Activated CD8-positive, alpha-beta T cell treated with anti-CD3 and anti-CD28 coated beads for 36 hours (primary cell): ENCODE measurements around the gene ANXA10. TPM values are rescaled to one million over a fixed set of nuclear protein-coding genes. Genes with fewer than 3 reads are reported as not detected.

Experiments used
- ATAC-seq: fragments of 200-7000 bp; cut with Tn5 transposase; one replicate; pipeline ENCODE4 v1.10.0; 2021; ENCODE audit warnings: mild to moderate bottlenecking, moderate library complexity
- CTCF ChIA-PET: fragments of 350-600 bp; sonication (Branson Sonifier 250); formaldehyde crosslinking; loops from one replicate; lab custom pipeline; 2021; ENCODE audit warnings: antibody characterized with exemption; lab: Charles Lee
- POLR2A ChIA-PET: fragments of 350-600 bp; sonication (Branson Sonifier 250); formaldehyde crosslinking; loops from one replicate; lab custom pipeline; 2021; ENCODE audit warnings: antibody characterized with exemption; lab: Charles Lee
- DNase-seq: peaks from one replicate; pipeline ENCODE4 v3.0.0-alpha.2; 2020
- H3K27ac Mint-ChIP-seq: one replicate; pipeline ENCODE4 v1.8.0; 2021; ENCODE audit warnings: mild to moderate bottlenecking, mixed read lengths
- H3K27me3 Mint-ChIP-seq: one replicate; pipeline ENCODE4 v1.8.0; 2021; ENCODE audit warnings: mixed read lengths
- H3K36me3 Mint-ChIP-seq: one replicate; pipeline ENCODE4 v1.8.0; 2021; ENCODE audit warnings: low read depth, mixed read lengths
- H3K4me1 Mint-ChIP-seq: one replicate; pipeline ENCODE4 v1.8.0; 2021; ENCODE audit warnings: low read depth, mixed read lengths
- H3K4me3 Mint-ChIP-seq: one replicate; pipeline ENCODE4 v1.8.0; 2021; ENCODE audit warnings: mild to moderate bottlenecking, moderate library complexity, mixed read lengths
- H3K9me3 Mint-ChIP-seq: one replicate; pipeline ENCODE4 v1.8.0; 2021; ENCODE audit warnings: mixed read lengths
- CTCF ChIP-seq: fragments of 200-600 bp; IDR thresholded peaks from one replicate; pipeline ENCODE4 v1.8.0; 2022; ENCODE audit warnings: antibody characterized with exemption, mild to moderate bottlenecking
- intact Hi-C: fragments of 100-400 bp; cut with micrococcal nuclease; formaldehyde crosslinking; loops from one replicate; pipeline ENCODE4 v1.10.0; 2022
- total RNA-seq, 2 experiments: library from RNA; stranded (reverse); gene quantifications; one replicate each; pipeline ENCODE4 v1.2.3, GENCODE V29; 2021

The ANXA10 gene
- total RNA-seq, 2 experiments from 2014 or later: not detected

- H3K27me3 Mint-ChIP-seq: no peaks in the 10 kb centered on the region
- H3K27ac Mint-ChIP-seq: no peak overlapping the region
- H3K9me3 Mint-ChIP-seq: no peaks in the 10 kb centered on the region
- ATAC-seq (no peak), DNase-seq (no peak)
- no peaks in the 10 kb centered on the region for H3K36me3 Mint-ChIP-seq
- no peak overlapping the region for H3K4me3 Mint-ChIP-seq
- ChIA-PET CTCF (no interaction called here), POLR2A (no interaction called here)
- no peak for TF ChIP-seq CTCF
- no peaks in the 10 kb centered on the region for H3K4me1 Mint-ChIP-seq
- intact Hi-C loops: no loop called here
These were observed 4.8 kb downstream of the ANXA10 start for GRCh38 chr4:168097161-168097560.

GRCh38 chr4:168098248-168098717 is 5.9 kb downstream of the ANXA10 start:
- no peak overlapping the region for H3K27ac Mint-ChIP-seq

GRCh38 chr4:168099195-168099594 is 6.9 kb downstream of the ANXA10 start:
- H3K27me3 Mint-ChIP-seq: no peaks in the 10 kb centered on the region
- POLR2A ChIA-PET: no interaction called here
- no peak overlapping the region for H3K4me3 Mint-ChIP-seq
- ATAC-seq (no peak), DNase-seq (no peak)
- H3K27ac Mint-ChIP-seq: no peak overlapping the region
- CTCF ChIA-PET: no interaction called here
- H3K9me3 Mint-ChIP-seq: no peaks in the 10 kb centered on the region
- no peaks in the 10 kb centered on the region for H3K36me3 Mint-ChIP-seq
- H3K4me1 Mint-ChIP-seq: no peaks in the 10 kb centered on the region
- no peak for TF ChIP-seq CTCF
- intact Hi-C loops: no loop called here

More at GRCh38 chr4:168098248-168098717, 5.9 kb downstream of the ANXA10 start:
- DNase-seq (no peak), ATAC-seq (no peak)
- no peaks in the 10 kb centered on the region for H3K4me1 Mint-ChIP-seq
- TF ChIP-seq CTCF: no peak
- no peaks in the 10 kb centered on the region for H3K9me3 Mint-ChIP-seq
- POLR2A ChIA-PET: no interaction called here
- CTCF ChIA-PET: no interaction called here
- intact Hi-C loops: no loop called here
- H3K4me3 Mint-ChIP-seq: no peak overlapping the region
- H3K27me3 Mint-ChIP-seq: no peaks in the 10 kb centered on the region
- no peaks in the 10 kb centered on the region for H3K36me3 Mint-ChIP-seq

GRCh38 chr4:168101026-168101425 is 8.7 kb downstream of the ANXA10 start:
- H3K27me3 Mint-ChIP-seq: no peaks in the 10 kb centered on the region
- POLR2A ChIA-PET: no interaction called here
- H3K36me3 Mint-ChIP-seq: no peaks in the 10 kb centered on the region
- intact Hi-C loops: no loop called here
- no peak for ATAC-seq
- H3K4me1 Mint-ChIP-seq: no peaks in the 10 kb centered on the region
- TF ChIP-seq CTCF: no peak
- no peak overlapping the region for H3K27ac Mint-ChIP-seq
- no peak for DNase-seq
- H3K4me3 Mint-ChIP-seq: no peak overlapping the region
- no peaks in the 10 kb centered on the region for H3K9me3 Mint-ChIP-seq
- CTCF ChIA-PET: no interaction called here

- CTCF ChIA-PET: no interaction called here
- ATAC-seq: no peak
These were observed 10.1 kb downstream of the ANXA10 start for GRCh38 chr4:168102403-168102802.

More at GRCh38 chr4:168102403-168102802, 10.1 kb downstream of the ANXA10 start:
- Mint-ChIP-seq H3K4me3 (no peak overlapping the region), H3K27me3 (no peaks in the 10 kb centered on the region), H3K4me1 (no peaks in the 10 kb centered on the region), H3K27ac (no peak overlapping the region), H3K36me3 (no peaks in the 10 kb centered on the region), H3K9me3 (no peaks in the 10 kb centered on the region)
- no peak for DNase-seq
- TF ChIP-seq CTCF: no peak
- intact Hi-C loops: no loop called here
- POLR2A ChIA-PET: no interaction called here
